ENCODE data around the gene DHX38. TPM values are rescaled to one million over a fixed set of nuclear protein-coding genes. Genes with fewer than 3 reads are reported as not detected.

DHX38 gene
- total RNA-seq, 1 donor from 2014 or later: 81.7 TPM

DNA sequence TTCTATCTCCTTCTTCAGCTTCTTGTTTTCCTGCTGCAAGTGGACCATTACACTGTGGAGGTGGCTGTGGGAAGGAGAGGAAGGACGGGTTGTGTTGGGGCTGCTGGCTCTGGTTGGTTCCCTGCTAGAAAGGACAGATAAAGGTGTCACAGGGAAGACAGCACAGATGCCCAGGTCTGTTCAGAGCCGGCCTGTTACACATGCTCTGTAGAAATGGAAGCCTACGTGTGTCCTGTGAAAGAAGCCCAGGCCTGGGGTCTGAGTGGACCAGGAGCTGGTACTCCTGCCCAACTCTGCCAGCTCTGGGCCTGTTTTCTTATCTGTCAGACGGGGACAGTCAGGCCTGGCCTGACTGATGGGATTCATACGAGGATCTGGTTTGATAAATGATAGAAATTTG lies 26.4 kb downstream of the DHX38 start:
- Mint-ChIP-seq H3K27ac (no peak overlapping the region), H3K9me3 (ENCODE audit: low read depth) (no peaks in the 10 kb centered on the region), H3K4me3 (ENCODE audit: low read depth) (no peak overlapping the region), H3K4me1 (ENCODE audit: low read depth) (peaks cover 1% of the 10 kb centered on the region), H3K36me3 (ENCODE audit: insufficient read depth) (peaks cover 5% of the 10 kb centered on the region), H3K27me3 (no peaks in the 10 kb centered on the region)
- TF ChIP-seq, protein P1, sequence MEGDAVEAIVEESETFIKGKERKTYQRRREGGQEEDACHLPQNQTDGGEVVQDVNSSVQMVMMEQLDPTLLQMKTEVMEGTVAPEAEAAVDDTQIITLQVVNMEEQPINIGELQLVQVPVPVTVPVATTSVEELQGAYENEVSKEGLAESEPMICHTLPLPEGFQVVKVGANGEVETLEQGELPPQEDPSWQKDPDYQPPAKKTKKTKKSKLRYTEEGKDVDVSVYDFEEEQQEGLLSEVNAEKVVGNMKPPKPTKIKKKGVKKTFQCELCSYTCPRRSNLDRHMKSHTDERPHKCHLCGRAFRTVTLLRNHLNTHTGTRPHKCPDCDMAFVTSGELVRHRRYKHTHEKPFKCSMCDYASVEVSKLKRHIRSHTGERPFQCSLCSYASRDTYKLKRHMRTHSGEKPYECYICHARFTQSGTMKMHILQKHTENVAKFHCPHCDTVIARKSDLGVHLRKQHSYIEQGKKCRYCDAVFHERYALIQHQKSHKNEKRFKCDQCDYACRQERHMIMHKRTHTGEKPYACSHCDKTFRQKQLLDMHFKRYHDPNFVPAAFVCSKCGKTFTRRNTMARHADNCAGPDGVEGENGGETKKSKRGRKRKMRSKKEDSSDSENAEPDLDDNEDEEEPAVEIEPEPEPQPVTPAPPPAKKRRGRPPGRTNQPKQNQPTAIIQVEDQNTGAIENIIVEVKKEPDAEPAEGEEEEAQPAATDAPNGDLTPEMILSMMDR (IDR thresholded peaks at IDR 0.05; ENCODE audit: unreplicated experiment): no peak
- DNase-seq (ENCODE audit: low spot score, unreplicated experiment): no peak

DNA sequence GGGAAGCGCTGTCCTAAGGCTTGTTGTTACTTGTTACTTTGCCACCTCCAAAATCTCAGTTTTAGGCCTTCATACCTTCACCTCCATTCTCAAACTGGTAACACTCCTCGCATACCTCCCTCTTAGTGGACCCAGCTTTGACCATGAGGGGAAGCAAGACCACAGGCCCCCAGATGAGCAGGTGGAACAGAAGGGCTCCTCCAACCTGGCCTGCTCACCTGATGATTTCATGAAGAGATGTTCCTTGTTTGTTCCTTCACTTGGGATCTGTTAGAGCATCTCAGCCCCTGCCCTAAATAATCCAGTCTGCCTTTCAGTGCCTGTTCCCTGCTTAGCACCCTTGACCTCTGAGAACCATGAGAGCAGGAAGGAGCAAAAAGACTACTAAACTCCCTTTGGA lies 28.7 kb downstream of the DHX38 start:
- H3K36me3 Mint-ChIP-seq (ENCODE audit: insufficient read depth): no peaks in the 10 kb centered on the region
- DNase-seq (ENCODE audit: low spot score, unreplicated experiment): no peak
- peaks cover 4% of the 10 kb centered on the region for H3K27me3 Mint-ChIP-seq
- TF ChIP-seq, protein P1 (IDR thresholded peaks at IDR 0.05; ENCODE audit: unreplicated experiment): no peak
- no peaks in the 10 kb centered on the region for H3K9me3 Mint-ChIP-seq (ENCODE audit: low read depth)
- no peak overlapping the region for H3K27ac Mint-ChIP-seq
- H3K4me3 Mint-ChIP-seq (ENCODE audit: low read depth): no peak overlapping the region
- peaks cover 8% of the 10 kb centered on the region for H3K4me1 Mint-ChIP-seq (ENCODE audit: low read depth)

DNA sequence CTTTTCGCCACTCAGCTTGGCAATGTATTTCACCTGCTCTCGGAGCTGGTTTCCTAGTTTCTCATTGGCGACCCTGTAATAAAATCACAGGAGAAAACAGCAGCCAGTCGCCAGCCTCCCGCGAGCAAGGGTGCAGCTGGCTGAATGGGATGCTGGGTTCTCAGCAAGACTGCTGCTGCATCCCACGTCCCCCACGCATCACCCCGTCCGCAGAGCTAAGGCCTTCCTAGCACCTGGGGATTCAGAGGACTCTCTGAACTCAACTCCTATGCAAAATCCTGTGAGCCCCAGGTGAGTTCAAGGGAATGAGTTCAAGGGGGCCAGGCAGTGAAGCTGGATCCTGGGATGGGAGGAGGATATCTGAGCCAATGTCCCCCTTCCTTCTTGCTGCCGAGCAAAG lies 29.3 kb downstream of the DHX38 start:
- Mint-ChIP-seq H3K36me3 (ENCODE audit: insufficient read depth) (no peaks in the 10 kb centered on the region), H3K27me3 (peaks cover 4% of the 10 kb centered on the region), H3K4me3 (ENCODE audit: low read depth) (no peak overlapping the region), H3K27ac (no peak overlapping the region), H3K4me1 (ENCODE audit: low read depth) (peaks cover 8% of the 10 kb centered on the region), H3K9me3 (ENCODE audit: low read depth) (no peaks in the 10 kb centered on the region)
- no peak for DNase-seq (ENCODE audit: low spot score, unreplicated experiment)
- TF ChIP-seq, protein P1 (IDR thresholded peaks at IDR 0.05; ENCODE audit: unreplicated experiment): no peak

DNA sequence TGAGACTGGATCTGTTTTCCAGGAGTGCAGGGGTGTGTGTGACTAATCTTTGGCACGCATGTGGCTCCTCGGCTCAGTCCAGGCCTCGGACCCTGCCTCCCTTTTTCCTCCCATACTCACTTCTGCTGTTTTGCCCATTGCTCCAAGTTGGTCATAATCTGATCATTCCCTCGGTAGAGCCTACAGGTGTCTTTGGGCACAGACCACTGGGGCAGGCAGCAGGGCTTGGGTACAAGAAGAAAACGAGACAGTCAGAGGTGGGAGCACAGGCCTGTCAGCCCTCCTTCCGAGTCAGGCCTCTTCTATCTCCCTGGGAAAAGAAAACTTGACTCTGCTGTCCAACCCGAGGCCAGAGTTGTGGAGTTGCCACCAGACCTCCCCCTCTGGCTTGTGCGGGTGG lies 29.8 kb downstream of the DHX38 start:
- Mint-ChIP-seq H3K9me3 (ENCODE audit: low read depth) (no peaks in the 10 kb centered on the region), H3K4me1 (ENCODE audit: low read depth) (peaks cover 8% of the 10 kb centered on the region), H3K27me3 (peaks cover 7% of the 10 kb centered on the region), H3K4me3 (ENCODE audit: low read depth) (no peak overlapping the region), H3K27ac (no peak overlapping the region), H3K36me3 (ENCODE audit: insufficient read depth) (no peaks in the 10 kb centered on the region)
- DNase-seq (ENCODE audit: low spot score, unreplicated experiment): no peak
- TF ChIP-seq, protein P1 (IDR thresholded peaks at IDR 0.05; ENCODE audit: unreplicated experiment): no peak

DNA sequence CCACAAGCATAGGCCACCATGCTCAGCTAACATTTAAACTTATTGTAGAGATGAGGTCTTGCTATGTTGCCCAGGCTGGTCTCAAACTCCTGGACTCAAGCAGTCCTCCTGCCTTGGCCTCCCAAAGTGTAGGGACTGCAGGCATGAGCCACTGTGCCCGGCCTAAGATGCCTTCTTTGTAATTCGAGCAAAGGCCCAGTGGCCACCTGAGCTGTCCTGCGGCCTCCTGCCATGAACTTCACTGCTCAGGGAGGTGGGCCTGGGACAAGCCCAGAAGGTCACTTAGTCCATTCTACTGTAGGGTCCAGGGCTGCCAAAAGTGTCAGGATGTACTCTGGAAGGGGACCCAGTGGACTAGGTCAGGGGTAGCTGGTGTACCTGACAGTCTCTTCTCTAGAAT lies 30.5 kb downstream of the DHX38 start:
- Mint-ChIP-seq H3K4me1 (ENCODE audit: low read depth) (peaks cover 8% of the 10 kb centered on the region), H3K27me3 (peaks cover 12% of the 10 kb centered on the region), H3K4me3 (ENCODE audit: low read depth) (no peak overlapping the region), H3K36me3 (ENCODE audit: insufficient read depth) (no peaks in the 10 kb centered on the region), H3K27ac (no peak overlapping the region), H3K9me3 (ENCODE audit: low read depth) (no peaks in the 10 kb centered on the region)
- no peak for DNase-seq (ENCODE audit: low spot score, unreplicated experiment)
- TF ChIP-seq, protein P1 (IDR thresholded peaks at IDR 0.05; ENCODE audit: unreplicated experiment): no peak

All from progenitor cell of endocrine pancreas (in vitro differentiated cells).